ENCODE results near the gene HYAL2.

Gene HYAL2

DNA sequence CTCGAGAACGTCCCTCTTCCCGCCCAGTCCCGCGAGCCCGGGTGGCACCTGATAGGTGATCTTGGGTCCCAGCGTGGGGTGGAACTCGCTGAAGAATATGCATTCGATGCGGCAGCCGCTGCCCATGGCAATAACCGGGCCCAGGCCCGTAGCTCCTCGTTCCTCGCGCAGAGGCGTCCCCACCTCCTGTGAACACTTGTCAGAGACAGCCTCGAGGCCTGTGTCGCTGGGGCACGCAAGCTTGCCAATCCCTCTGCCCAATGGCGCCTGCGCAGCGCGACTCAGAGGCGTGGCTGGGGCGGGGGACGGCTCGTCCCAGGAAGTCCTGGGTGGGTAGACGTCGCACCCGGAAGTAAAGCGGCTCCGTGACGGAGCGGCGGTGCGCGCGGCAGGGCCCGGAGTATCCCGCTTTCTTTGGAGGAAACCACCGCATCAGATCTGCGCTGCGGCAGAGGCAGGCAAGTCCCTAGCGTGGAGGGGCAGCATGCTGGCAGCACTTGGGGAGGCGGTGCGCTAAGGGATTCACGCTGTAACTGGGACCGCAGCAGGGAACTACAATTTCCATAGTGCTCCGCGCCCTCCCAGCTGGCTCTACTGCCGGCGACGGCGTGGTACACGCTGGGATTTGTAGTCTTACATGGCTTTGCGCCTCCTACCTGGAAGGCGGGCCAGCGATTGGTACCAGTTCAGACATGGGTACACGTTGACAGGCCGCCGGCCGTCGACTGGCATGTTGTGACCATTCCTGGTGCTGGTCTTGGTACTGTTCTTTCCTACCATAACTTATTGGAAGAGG, 28.2 kb upstream of the HYAL2 start, which contains the start of the genes CYB561D2 and NPRL2:
Gene CYB561D2 (plus strand): TSS at position 336 of the 796 bp plus-strand sequence. CDS start 572 bp downstream, outside the sequence.
Gene NPRL2 (minus strand): TSS at position 249 of the 796 bp plus-strand sequence. CDS start 123 bp downstream, at position 126.
- peak; percentile 98 for DNase-seq

GRCh38 chr3:50350213-50350526, 27.6 kb upstream of the HYAL2 start:
- DNase-seq: no peak

GRCh38 chr3:50347187-50347813, 24.8 kb upstream of the HYAL2 start:
- peak; percentile 63 for DNase-seq

DNA sequence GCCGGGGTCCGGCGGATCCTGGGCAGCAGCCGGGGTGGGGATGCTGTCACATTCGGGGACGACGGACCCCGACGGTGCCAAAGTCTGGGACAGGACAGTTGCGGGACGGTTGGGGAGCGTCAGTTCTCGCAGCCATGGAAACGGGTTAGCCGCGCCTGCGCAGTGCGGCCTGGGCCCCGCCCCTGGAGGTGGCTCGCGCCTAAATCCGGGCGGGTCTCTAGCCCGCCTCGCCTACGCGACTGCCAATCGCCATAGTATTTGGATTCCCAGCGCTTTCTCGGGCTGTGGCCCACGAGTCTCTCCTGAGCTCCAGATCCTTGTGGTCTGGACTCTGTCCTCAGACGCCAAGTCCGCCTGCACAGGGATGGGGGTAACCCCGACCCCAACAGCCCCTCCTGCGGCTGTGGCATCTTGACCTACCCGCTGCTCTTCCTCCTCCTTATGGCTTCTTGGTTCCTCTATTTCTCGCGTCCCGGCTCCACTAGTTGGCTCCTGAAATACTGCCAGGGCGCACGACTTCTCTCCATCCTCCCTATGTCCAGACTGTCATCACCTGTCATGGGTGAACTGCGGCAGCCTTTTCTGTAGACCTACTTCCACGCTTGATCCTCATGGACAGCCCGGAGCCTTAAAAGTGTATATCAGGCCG, 23.2 kb upstream of the HYAL2 start, which contains the start of gene ZMYND10:
Gene ZMYND10 (minus strand): TSS at position 147 of the 649 bp plus-strand sequence. CDS start 153 bp downstream, outside the sequence.
- peak; percentile 71 for DNase-seq

DNA sequence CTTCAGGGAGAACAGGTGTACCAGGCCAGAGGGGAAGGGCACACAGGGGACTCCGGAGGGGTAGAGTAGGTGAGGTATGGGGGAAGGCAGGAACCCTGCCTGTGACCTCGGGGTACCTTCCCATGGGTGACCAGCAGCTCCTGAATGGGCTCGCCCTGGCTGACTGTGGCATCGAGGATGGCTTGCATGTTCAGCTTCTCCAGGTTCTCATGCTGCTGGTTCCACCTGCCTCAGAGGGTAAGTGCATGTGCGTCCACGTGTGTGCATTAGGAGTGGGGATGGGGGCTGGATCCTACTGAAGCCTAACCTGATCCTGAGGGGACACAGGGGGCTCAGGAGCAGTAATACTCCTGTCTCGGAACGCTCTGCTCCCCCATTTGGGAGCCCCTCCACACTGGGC, 22.5 kb upstream of the HYAL2 start:
- DNase-seq: no peak

DNA sequence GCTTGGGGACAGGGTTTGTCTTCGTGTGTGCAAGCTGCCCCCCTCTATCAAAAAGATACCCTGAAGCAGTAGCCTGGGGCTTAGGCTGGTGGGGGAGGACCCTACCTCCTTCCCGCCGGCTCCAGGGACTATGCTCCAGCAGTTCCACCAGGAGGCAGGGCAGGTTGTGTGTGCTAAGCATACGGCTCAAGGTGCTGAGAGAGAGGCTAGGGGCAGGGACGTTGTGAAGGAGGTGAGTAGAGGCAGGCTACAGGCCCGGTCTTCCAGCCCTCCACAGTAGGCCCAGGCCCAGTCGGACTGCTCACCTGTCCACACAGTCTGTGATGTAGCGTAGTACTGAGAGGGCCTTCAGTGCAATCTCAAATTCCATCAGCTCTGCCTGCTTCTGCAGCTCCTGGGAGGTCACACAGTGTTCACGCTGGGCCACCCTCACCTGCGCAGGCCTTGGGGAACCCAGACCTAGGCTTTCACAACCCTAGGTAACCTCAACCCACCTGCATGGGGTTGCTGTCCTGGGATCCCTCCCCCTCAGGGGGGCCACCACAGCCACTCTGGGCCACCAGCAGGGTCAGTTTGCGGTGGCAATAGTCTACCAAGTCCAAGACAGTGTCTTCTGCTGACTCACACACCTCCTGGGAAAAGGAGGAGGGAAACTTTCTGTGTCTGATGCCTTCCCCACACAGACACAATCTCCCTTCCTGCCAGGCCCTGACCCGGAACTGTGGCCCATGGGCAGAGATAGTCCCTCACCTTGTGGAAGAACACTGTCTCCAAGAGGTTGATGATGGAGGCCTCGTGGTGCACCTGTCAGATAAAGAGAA, 20.5 kb upstream of the HYAL2 start:
- no peak for DNase-seq

DNA sequence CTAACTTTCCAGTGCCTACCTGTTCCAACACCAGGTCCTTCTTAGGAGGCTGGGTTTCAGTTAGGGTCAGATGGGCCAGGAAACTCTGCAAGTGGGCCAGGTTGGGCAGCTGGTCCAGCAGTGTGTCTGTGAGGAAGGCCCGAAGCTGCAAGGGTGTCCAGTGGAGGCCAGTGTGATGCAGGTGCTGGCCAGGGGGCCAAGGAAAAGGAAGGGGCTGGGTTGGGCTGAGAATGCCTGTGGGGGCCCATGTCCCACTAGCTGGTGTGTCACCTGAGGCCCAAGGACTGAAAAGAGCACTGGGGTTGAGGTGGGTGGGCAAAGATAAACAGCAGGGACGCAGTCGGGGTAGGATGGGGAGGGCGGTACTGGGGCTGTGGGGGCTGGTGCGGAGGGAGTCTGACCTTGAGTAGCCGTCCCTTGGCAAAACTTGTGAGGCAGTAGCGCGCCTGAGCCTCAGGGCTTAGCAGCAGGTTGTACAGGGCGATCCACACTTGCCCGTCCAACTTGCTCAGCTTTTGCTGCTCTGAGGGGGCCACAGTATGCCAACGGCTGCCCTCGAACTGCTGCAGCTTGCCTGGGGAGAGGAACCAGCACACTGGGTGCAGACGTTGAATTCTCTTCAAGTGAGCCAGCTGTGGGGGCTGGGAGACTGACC, 19.6 kb upstream of the HYAL2 start:
- DNase-seq: no peak

- DNase-seq: no peak
These were observed 19.0 kb upstream of the HYAL2 start for GRCh38 chr3:50341537-50341936.

- peak; percentile 42 for DNase-seq
These were observed 18.1 kb upstream of the HYAL2 start, which contains the start of gene RASSF1 for GRCh38 chr3:50340448-50341329. TSS of gene RASSF1 (minus strand) at chr3:50340836. CDS start at chr3:50340805, 31 bp downstream.

GRCh38 chr3:50340147-50340447, 17.6 kb upstream of the HYAL2 start:
- no peak for DNase-seq

DNA sequence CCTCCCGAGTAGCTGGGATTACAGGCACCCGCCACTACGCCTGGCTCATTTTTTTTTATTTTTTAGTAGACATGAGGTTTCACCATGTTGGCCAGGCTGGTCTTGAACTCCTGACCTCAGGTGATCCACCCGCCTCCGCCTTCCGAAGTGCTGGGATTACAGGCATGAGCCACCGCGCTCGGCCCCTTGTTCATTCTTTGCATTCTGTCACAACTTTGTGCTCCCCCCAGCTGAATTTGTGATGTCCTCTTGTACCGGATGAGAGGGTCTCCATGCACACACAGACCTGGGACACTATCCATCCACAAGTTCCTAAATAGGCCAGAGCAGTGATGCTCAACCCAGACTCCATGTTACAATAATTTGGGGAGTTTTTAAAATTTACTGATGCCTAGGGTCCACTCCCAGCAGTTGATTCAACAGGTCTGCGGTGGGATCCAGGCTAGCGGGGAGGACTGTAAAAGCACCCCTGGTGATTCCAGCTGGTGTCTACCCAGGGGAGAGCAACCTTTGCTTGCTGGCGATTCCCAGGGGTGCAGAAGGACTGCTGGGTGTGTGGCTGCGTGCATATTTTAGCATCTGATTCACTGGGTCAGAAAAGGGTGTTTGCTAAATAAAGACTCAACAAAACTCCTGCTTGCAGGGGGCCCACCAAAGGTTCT, 17.1 kb upstream of the HYAL2 start:
- no peak for DNase-seq

DNA sequence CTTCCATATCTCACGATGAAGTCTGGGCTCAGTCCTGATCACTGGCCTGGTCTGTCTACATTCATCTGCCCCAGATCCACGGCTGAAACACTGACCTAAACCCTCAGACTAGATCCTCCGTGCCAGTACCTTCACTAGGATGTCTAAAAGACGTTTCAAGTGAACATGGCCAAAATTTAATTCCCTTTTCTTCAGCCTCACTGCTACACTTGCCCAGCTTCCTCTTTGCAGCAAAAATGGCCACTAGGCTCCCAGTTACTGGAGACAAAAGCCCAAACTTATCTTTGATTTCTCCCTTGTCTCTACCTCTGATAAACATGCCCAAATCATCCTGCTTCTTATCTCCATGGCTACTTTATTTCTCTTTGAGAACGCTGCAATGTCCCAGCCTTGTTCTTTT, 16.4 kb upstream of the HYAL2 start:
- DNase-seq: no peak

DNA sequence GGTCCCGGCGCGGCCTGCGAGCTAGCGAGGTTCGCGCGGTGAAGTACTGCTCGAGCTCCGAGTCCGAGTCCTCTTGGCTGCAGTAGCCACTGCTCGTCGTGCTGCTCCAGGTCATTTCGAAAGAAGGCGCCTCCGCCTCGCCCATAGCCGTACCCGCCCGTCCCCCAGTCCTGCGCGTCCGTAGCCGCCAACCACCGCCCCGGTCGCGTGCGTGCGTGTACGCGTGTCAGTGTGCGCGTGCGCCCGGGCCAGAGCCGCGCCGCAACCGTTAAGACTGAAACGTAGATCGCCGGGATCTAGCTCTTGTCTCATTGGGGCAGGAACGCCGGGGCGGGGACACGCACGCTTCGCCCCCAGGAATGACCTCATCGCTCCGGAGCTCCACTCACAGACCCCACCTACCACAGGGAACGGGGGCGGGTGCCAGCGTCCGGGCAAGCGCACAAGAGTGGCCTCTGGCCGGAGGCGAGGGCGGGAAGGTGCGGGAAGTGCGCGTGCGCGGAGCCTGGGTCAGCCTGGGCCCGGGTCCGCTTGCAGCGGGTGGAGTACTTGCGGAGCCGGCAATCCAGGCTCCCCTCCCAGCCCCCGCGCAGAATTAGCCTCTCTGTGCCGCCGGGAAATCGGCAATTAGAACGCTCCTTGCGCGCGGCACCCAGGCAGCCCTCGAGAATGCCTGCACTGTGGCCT, 14.8 kb upstream of the HYAL2 start:
- peak; percentile 91 for DNase-seq

DNA sequence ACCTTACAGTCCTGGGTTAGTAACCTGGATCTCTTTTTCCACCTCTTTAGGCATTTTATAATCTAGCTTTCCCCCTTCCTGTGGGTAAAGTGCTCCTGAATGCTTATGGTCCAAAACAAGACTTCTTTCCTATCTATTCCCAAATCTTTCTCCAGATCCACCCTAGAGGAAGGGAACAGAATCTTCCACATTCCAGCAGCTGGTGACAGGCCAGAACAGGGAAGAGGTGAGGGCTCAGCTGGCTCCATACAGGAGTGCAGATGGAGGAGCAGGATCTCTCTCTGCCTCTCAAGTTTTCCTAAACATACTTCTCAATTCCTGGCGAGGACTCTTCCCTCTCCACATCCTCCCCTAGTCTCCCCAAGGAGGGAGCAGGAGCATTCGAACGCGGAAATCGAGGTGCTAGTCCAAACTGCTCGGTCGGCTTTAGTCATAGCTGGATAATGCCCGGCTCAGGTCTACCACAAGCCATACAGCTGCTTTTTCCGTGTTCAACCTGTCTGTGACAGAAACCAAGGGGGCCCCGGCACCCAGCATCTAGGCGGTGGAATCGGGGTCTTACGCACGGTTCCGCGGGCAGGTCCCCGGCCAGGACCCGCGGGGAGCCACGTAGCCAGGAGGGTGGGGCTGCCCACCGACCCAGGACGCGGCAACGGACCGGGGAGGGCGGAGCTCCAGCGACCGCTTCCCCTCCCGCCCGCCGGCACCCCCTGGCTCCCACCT, 14.1 kb upstream of the HYAL2 start:
- no peak for DNase-seq

DNA sequence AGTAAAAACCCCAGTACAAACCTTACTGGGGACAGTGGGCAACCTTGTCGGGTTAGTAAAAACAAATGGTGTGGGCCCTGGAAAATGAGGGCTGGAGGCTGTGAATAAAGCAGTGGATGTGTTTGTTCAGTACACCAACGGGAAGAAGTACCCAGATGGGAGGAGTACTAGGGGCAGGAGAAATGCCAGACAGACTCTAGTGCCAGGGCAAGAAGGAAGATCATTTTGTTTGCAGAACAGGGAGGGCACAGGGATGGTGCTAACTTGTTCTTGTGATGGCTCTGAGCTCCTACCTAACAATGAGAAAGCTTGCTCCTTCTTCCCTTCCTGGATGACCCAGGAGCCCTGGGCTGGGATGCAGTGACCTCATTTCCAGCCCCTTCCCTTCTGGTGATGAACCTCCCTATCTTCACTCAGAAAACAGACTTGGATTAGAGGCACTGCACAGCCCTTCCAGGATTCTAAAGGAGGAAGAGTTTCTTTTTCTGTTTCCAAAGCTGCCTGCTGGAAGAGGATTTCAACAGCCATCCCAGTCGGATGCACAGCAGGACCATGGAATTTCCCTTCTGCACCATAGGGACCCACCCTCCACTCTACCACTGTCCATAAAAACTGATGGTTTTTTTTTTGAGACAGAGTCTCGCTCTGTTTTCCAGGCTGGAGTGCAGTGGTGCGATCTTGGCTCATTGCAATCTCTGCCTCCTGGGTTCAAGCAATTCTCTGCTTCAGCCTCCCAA, 12.0 kb upstream of the HYAL2 start:
- no peak for DNase-seq

DNA sequence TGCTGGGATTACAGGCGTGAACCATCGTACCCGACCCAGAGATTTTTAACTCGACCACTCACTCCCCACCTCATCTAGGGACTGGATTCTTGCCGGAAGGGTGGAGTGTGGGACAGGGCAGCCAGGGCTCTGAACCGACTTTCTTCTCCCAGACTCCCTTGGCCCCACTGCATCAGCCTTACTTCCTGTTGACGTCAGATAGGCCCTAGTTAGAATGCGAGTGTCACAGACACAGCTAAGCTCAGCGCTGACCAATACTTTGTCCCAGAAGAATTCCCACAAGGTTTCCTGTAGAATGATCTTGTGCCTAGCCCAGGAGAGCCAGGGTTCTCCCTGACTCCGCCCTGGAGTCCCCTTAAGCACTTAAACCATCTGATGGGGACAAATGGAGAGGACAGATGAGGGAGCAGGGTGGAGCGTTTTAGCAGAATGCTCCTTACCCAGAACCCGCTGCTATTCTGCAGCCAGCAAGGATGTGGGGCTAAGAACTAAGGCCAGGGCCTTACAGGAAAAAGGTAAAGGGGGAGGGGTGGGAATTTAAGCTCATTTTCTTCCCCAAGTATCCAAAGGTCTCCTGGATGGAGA, 11.3 kb upstream of the HYAL2 start:
- no peak for DNase-seq

DNA sequence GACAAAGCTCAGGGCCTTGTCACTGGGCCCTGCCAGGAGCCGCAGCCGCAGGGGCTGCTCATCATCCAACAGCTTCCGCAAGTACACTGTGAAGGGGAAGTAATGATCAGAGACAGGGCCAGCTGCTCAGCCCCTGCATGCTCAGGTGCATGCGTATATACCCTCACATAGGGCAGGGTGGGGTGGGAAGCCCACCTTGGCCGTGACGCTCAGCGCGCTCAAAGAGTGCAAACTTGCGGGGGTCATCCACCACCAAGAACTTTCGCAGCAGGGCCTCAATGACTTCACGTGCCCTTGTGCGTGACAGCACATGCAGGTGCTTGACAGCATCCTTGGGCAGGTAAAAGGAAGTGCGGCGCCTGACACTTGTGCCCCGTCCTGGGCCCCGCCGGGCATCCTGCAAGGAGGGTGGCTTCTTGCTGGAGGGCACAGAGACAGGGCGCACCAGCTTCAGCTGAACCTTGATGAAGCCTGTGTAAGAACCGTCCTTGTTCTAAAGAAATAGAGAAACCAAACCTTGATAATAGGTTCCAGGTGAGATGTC, 8.9 kb upstream of the HYAL2 start:
- DNase-seq: no peak

DNA sequence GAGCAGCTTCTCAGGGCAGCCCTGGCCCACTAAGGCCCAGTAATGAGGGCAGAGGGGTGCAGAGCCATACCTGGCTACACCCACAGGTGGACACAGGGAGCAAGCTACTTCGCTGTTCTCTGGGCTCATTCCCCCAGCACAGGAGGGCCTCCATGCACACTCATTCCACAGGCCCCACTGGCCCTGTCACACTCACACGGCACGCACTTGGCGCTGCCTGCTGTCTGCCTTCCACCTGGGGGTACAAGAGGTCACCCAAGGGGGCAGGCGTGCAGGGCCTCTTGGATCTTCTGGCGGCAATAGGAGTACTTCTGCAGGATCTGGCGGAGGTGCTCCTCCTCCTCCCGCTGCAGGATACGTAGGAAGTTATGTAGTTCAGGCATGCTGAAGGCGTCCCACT, 7.8 kb upstream of the HYAL2 start:
- DNase-seq: no peak
